DMS 273 (cell line): ENCODE results near the gene RUVBL1.

Source experiments
- DNase-seq: peaks from one replicate; lab custom pipeline; 2025; ENCODE audit not compliant: unreplicated experiment; lab: John Stamatoyannopoulos, UW

Gene RUVBL1

DNA sequence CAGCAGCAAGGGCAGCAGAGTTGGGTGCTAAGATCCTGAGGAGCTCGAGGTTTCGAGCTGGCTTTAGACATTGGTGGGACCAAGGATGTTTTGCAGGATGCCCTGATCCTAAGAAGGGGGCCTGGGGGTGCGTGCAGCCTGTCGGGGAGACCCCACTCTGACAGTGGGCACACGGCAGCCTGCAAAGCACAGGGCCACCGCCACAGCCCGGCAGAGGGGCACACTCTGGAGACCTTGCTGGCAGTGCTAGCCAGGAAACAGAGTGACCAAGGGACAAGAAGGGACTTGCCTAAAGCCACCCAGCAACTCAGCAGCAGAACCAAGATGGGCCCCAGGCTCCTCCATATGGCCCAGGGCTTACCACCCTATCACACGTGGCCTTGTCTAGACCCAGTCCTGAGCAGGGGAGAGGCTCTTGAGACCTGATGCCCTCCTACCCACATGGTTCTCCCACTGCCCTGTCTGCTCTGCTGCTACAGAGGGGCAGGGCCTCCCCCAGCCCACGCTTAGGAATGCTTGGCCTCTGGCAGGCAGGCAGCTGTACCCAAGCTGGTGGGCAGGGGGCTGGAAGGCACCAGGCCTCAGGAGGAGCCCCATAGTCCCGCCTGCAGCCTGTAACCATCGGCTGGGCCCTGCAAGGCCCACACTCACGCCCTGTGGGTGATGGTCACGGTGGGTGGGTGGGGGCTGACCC, 52.6 kb downstream of the RUVBL1 start:
- no peak for DNase-seq

DNA sequence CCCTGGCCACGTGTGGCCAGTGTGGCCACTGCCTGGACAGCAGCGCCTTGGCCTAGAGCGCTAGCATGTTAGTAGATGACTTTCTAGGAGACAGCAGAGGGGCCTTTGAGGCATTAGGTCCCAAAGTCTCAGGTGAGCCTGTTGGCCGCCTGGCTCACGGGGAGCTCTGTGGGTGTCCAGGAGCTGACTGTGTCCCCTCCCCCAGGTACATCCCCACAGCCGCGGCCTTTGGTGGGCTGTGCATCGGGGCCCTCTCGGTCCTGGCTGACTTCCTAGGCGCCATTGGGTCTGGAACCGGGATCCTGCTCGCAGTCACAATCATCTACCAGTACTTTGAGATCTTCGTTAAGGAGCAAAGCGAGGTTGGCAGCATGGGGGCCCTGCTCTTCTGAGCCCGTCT, 54.3 kb downstream of the RUVBL1 start:
- DNase-seq = no peak

DNA sequence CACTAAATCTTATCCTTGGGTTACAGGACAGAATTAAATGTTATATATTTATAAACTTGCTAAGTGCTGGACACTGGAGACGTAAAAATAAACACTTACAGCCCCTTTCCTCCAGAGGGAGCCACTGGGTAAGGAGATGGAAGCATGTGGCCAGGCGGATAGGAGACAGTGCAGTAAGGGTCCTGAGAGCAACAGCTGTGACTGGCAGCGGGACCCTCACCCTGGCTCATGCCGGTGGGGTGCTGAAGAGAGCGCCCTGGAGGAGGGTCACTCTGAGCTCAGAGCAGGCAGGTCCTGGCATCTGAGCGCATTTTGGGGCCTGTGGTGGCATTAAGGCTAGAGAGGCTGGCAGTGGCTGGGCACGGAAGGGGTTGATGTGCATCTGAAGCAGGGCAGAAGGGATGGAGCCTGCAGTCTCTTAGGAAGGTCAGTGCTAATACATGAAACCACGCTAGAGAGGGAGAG, 55.4 kb downstream of the RUVBL1 start:
- DNase-seq = peak; percentile 87

DNA sequence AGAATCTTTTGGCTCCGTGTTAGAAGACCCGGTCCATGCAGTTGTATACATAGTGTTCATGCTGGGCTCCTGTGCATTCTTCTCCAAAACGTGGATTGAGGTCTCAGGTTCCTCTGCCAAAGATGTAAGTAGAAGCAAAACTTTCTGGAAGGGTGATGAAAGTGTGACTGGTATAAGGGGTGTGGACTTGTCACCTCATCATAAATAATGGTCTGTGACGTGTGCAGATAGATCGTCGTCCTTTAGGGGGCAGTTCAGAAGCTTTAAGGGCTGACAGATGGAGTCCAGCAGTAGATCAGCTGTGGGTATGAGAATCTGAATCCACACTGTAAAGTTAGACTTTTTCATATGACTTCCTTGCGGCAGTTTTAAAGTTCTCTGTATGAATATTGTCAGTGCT, 56.1 kb downstream of the RUVBL1 start:
- peak; percentile 64 for DNase-seq

DNA sequence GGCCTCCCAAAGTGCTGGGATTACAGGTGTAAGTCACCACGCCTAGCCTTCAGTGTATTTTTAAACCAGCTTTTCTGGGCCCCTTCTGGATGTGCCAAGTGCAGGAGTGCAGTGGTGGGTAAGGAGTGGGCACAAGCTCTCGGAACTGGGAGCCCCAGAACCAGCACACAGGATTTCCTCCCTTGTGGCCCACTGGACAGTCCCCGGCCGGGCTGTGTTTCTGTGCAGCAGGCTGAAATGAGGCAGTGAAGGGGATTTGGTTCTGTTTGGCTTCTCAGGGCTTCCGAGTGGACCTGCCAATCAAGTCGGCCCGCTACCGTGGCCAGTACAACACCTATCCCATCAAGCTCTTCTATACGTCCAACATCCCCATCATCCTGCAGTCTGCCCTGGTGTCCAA, 56.9 kb downstream of the RUVBL1 start:
- DNase-seq = no peak

DNA sequence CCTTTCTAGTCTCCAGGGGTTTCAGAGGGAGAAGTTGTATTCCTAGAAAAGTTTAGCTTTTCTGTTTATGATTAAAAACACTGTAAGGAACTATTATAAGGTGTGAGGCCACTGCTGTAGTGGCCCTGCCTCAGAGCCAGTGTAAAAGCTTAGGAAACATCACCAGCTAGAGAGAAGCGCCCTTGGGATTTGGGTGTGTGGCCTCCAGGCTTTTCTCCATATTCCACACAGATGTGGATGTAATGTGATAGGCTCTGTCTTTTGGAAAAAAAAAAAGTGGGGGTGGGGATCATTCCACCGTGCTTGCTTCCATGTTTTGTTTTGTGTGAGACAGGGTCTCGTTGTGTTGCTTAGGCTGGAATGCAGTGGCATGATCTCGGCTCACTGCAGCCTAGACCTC, 57.5 kb downstream of the RUVBL1 start:
- DNase-seq = peak; percentile 68

DNA sequence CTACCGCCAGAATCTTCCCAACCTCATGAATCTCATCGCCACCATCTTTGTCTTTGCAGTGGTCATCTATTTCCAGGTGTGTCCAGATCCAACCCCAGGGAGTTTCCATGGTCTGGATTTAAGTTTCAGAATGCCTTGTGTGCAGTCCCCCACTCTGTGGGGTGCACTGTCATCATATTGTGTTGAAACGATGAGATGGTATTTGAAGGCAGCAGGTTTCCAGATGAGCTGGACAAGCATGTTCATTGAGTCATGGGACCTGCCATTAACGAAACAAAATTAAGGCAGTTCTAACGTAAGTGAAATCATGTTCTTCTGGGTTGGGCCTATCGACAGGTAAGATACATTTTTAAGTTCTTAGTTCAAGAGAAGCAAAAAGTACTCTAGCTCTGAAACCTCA, 58.6 kb downstream of the RUVBL1 start:
- DNase-seq = no peak

DNA sequence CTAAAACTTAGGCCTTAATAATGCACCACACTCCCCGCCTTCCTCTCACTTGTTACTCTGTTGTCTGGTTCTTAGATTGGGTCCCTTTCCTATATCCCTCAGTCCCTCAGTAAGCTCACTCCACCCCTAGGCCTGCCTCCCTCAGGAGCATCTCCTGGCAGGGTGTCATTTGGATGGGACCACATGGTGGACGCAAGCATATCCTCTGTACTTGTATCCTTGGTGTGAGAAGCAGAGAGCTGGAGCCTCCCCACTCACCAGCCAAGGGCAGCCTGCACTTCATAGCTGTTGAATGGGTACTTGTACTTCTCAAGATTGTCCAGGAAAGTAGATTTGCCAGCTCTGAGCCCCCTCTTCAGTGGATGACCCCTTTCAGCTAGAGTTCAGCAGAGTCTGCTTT, 59.7 kb downstream of the RUVBL1 start:
- DNase-seq = no peak

DNA sequence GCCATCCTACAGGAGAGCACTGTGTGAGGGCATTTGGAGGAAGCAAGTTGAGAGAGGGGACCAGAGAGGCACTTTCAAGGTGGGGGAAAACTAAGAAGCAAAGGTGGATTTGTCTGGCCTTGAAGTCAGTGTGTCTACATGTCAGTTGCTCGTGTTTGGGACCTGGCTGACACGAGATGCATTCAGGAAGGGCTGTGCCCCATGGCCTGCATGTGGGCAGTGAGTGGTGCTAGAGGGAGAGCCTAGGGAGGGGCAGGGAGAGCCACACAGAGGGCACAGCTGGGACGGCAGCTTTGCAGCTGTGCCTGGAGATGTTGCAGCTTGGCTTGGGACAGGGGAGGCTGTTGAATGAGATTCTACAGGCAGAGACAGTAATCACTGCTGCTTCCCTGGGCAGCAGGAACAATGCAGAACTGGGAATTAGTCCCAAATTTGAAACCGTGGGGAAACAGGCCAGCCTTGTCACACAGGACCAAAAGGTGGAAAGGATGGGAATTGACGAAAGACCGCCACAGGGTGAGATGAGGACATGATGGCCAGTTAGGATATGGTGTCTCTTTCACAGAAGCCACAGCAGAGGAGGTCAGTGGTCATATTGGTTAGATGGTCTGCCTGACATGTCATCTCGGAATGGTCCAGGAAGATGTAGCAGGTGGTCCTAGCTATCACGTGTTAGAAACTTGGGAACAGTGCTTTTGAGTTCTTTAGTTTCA, 61.4 kb downstream of the RUVBL1 start:
- DNase-seq = no peak

DNA sequence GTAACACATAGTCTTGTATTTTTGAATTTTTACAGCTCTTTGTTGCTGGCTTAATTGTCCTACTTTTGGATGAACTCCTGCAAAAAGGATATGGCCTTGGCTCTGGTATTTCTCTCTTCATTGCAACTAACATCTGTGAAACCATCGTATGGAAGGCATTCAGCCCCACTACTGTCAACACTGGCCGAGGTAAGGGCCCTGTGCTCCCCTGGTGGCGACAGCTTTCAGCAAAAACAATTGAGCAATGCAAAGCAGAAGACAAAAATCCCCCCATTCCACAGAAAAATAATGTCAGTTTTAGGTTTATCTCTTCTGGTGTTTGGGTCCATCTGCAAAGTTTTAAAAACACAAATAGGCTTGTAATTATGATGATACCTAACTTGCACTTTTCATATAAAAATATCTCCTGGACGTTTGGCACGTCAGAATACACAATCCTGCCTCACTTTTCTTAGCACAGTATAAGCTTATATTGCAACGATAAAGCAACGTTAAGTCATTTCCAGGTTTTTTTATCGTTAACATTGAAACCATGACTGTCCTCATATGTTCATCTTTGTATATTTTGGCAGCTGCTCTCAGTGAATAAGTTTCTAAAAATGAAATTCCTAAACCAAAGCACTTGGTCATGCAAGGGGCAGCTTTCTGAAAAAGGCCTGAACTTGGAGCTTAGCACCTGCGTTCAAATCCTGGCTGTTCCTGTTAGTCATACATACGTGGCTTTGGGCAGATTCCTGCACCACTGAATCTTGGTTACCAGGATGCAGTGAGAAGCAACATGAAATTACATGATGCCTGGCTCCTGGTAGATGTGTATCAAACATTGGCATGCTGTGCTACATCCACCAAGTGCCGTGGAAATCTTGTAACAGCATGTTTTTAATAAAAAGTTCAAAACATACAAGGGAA, 62.9 kb downstream of the RUVBL1 start:
- no peak for DNase-seq

DNA sequence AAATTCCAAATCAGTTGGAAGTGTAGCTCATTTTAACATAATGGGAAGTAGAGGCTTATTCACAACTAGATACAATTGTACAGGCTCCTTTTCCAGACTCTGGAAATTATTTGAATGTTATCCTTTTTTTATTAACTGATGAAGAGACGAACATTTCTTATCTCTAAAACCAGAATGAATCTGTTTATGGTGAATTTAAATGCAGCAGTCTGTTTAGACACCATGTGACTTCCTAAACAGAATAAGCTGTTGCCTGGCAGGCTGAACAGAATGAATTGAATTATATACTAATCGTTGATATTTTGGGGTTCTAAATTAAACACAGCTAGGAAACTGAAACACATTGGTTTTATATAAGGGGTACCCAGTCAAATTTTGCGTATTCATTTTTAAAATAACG, 67.4 kb downstream of the RUVBL1 start:
- DNase-seq = no peak

DNA sequence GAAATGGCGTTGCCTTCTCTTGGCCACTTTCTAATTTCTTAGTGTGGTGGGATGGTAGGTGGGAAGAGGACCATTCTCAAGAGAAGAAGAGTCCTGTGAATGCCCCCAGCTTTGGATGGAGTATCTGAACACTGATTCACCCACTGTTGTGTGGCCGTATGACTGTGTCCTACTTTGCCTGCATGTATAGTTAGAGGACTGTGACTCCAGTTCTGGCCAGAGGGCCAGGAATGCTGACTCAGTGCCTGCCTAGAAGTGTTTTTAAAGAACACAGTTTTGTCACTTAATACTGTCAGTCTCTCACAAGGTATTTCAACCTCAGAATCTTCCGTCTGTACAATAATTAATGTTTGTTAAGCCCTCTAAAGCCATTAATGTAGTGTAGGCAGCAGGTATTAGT, 69.2 kb downstream of the RUVBL1 start:
- no peak for DNase-seq

DNA sequence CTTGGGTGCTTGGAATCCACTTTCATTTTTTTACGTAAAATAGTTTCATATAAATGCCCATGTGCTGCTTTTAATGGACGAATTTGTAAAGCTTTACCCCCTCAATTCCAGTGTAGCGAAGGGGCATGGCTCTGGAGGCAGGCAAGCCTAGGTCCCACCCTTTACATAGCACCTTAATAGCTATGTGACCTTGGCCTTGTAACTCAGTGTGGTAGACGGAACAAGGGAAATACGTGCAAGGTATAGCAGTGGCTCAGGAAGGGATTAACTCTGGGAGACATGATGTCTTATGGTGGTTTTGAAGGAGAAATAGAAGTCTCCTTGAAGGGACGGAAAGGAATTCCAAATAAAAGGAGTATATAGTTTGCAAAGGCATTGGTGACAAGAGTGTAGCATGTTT, 70.0 kb downstream of the RUVBL1 start:
- DNase-seq = no peak

DNA sequence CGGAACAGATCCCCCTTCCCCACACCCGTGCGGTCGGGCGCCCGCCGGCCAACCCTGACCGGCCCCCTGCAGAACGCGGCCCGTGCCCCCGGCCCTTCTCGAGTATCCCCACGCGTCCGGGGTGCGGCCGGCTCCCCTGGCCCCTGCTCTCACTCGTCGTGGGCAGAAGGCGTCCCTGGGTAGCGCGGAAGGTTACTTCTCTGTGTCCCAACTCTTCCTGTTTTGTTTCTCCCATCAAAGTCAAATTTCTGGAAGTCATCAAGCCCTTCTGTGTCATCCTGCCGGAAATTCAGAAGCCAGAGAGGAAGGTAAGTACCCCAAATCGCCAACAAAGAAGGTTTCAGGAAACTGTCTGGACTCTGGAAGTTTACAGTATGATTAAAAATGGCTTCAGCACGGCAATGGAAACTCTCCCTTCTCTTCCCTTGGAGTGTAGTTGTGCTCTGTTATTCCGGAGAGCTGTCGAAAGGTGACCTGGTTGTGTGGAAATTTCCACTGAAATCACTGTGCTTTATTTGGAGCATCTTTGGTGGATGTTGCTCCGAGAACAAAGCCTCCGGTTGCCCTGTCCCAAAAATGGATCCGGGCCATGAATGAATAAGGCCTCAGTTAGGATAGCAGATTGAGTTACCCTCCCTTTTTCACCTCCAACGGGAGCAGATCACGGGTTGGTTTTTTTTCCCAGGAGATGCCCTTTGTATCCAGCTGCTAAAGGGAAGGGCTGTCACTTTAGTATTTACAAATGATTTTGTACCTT, 70.8 kb downstream of the RUVBL1 start:
- DNase-seq = peak; percentile 76

DNA sequence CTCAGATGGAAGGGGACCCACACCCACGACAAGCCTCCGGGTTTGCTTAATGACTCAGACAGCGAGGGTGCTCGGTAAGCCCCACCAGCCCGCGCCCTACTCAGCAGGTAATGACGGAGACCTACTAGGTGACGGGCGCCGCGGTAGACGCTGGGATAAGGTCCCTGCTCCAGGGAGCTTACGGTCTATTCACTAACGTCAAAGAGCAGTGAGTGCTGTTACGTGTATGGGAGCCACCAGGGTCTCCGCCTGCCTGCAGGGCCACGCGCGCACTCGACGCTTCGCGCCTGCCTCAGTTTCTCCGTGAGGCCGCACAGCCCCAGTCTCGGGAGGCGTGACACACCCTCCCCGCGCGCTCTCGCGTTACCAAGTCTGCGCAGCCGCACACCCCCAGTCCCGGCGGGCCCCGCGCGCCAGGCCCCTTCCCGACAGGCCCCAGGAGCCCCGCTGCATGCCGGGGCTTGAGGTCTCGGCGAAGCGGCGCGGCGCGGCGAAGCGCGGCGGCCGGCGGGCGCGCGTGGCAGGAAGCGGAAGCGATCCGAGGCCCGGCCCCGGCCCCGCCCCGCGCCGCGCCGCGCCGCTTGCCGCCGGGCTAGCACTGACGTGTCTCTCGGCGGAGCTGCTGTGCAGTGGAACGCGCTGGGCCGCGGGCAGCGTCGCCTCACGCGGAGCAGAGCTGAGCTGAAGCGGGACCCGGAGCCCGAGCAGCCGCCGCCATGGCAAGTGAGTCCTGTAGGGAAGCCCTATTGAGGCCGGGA, 71.6 kb downstream of the RUVBL1 start, which contains the start of gene SEC61A1:
Gene SEC61A1 (plus strand): TSS at position 601 of the 758 bp plus-strand sequence. CDS start 116 bp downstream, at position 717.
- DNase-seq = peak; percentile 99

DNA sequence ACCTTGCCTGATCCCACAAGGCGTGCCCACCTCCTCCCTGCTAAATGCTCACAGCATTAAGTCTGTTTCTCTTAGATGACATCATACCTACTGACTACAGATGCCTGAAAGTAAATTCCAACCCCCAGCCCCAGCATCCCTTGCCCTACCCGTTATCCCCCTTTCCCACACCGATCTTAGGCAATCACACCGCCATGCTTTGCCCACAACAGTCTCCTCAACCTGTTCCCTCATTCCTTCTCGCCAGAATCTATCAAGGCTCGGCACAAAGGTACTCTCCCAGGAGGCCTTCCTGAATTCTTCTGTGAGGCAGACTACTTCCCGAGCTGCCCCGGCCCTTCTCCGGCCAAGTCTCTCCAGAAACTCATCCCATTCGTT, 72.2 kb downstream of the RUVBL1 start:
- DNase-seq = peak; percentile 72

DNA sequence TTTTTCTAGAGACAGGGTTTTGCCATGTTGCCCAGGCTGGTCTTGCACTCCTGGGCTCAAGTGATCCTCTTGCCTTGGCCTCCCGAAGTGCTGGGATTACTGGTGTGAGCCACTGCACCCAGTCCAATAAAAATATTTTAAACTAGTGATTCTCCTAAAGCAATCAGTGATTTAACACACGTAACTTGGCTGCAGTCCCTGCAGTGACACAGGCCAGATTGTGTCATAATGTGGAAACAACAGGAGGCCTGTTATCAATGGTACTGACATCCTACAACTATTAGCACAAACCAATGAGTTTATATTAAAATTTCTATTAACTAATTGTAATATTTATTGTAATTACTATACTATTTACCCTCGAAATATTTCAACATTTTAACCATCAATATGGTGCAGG, 73.0 kb downstream of the RUVBL1 start:
- no peak for DNase-seq

DNA sequence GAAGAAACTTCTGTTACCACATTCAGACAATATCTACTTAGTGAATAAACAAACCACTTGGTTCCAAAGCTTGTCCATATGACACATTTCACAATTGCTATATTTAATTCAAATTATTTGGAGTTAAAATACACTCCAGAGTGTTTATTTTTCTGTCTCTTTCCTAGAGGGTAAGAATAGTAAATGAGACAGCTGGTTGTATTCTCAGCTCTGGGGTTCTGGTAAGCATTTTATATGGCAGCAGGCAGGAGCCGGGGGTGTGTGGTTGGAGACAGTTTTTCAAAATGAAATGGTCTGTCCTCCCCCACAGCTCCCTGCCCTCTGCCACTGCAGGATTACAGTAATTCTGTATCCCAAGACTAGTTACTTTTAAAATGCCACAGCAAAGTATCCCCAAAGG, 82.3 kb downstream of the RUVBL1 start:
- peak; percentile 79 for DNase-seq

DNA sequence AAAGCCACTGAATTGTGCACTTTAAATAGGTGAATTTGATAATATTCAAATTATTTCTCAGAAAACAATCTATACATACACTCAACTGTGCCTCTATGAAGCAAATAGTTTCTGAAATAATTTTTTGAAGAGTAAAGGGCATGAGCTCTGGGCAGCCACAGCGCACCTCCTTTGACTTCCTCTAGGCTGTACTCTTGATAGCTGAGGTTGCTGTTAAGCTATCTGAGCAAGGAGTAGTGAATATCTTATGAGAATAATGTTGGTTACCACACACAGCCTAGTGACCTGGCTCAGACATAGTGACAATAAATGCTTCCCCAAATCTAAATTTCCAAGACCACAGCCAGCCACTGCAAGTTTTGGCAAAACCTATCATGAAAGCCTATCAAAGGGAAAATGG, 83.0 kb downstream of the RUVBL1 start:
- peak; percentile 55 for DNase-seq

DNA sequence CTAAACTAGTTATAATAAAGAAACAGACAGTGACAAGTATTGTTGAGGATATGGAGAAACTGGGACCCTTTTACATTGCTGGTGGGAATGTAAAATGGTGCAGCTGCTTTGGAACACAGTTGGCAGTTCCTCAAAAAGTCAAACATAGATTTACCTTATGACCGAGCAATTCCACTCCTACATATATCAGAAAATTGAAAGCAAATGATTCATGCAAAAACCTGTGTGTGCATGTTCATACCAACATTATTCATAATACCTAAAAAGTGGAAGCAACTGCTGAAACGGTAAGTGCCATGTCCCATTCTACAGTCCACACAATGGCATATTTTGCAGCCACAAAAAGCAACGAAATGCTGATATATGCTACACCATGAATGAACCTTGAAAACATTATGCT, 83.6 kb downstream of the RUVBL1 start:
- no peak for DNase-seq
